ENCODE results near the gene RPL18A.

Gene RPL18A

GRCh38 chr19:17841810-17842662 is 17.7 kb upstream of the RPL18A start:
- peak; percentile 87 for DNase-seq

- DNase-seq: no peak
These were observed 16.9 kb upstream of the RPL18A start for GRCh38 chr19:17842663-17843291.

GRCh38 chr19:17843292-17843827 is 16.4 kb upstream of the RPL18A start:
- DNase-seq: no peak

- DNase-seq: no peak
These were observed 15.7 kb upstream of the RPL18A start for GRCh38 chr19:17843908-17844490.

GRCh38 chr19:17846146-17846545 is 13.6 kb upstream of the RPL18A start:
- DNase-seq: no peak

GRCh38 chr19:17847538-17848366 is 12.0 kb upstream of the RPL18A start, which contains the start of gene JAK3:
JAK3 (minus strand) TSS chr19:17847982; CDS start chr19:17844417, 3,565 bp downstream.
- peak; percentile 64 for DNase-seq

GRCh38 chr19:17848595-17849292 is 11.0 kb upstream of the RPL18A start:
- no peak for DNase-seq

- DNase-seq: no peak
These were observed 5.6 kb upstream of the RPL18A start for GRCh38 chr19:17854061-17854460.

- peak; percentile 71 for DNase-seq
These were observed 4.2 kb upstream of the RPL18A start for GRCh38 chr19:17855280-17856152.

- no peak for DNase-seq
These were observed 752 bp downstream of the RPL18A start for GRCh38 chr19:17860331-17860992.

- DNase-seq: no peak
These were observed 1.3 kb downstream of the RPL18A start for GRCh38 chr19:17860993-17861360.

- no peak for DNase-seq
These were observed 2.1 kb downstream of the RPL18A start for GRCh38 chr19:17861542-17862402.

- DNase-seq: no peak
These were observed 3.2 kb downstream of the RPL18A start for GRCh38 chr19:17862711-17863519.

- no peak for DNase-seq
These were observed 3.9 kb downstream of the RPL18A start for GRCh38 chr19:17863520-17864182.

- peak; percentile 43 for DNase-seq
These were observed 5.9 kb downstream of the RPL18A start for GRCh38 chr19:17865364-17866311.

- DNase-seq: no peak
These were observed 6.7 kb downstream of the RPL18A start for GRCh38 chr19:17866312-17866963.

Data from EL (cell line).